NCI-H2081 (cell line): ENCODE data around the gene ZDHHC14.
"Not testable (repeated sequence)": the region's sequence is repeated elsewhere in the genome, so short reads cannot be mapped to it uniquely, and the experiment has no call there.

Experiments used
- DNase-seq, 2 experiments: peaks; one replicate each; lab custom pipeline; 2025; lab: John Stamatoyannopoulos, UW

Gene ZDHHC14

DNA sequence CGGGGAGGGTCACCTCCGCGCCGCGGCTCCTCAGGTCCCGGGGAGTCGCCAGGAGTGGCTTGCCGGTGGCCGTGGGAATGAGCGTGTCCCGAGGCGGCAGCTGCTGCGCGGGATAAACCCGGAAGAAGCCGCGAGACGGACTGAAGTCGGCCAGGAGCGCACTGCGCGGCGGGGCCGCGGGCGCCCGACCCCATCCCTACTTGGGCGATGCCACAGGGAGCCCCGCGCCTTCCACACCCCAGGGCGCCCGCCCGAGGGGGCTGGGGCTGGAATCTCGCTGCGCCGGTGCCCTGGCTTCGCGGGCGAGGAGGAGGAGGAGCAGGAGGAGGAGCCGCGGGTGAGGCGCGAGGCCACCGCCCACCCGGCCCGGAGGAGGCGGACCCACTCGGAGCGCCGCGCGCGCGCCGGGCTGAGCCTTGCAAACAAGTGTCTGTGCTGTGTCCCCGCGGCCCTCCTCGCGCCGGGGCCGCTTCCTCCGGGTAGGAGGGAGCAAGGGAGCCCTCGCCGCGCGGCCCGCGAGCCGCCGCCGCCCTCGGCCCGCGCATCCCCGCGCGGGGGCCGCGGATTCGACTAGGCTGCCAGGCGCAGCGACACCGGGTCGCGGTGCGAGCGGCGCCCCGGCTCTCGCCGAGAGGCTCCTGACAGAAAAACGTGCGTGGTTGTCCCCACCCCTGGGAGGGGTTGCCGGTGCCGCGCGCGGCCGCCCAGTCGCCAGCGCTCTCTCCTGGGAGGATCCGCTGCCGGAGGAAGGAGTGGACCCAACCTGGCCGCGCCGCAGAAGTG is at the start of gene ZDHHC14:
TSS of gene ZDHHC14 (plus strand) at position 412 of the 783 bp plus-strand sequence.
- DNase-seq: peak; percentile 78 to 81

DNA sequence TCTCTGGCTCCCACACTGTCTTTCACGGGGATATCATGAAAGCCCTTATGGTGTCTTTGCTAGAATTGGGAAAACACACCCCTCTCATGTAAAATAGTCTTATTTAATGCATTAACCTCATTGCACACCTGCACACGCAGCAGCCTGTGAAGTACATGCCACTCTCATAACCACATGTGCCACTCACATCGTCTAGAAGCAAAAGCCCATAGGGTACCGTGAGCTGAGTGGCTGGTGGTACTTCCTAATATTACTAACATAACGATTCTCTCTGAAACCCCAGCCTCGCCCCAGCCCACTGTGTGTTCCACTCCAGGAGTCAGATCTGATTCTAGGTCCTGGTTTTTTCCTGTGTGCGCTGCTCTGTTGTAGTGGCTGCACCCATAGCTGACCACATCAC is 48.2 kb upstream of the ZDHHC14 start:
- no peak for DNase-seq

DNA sequence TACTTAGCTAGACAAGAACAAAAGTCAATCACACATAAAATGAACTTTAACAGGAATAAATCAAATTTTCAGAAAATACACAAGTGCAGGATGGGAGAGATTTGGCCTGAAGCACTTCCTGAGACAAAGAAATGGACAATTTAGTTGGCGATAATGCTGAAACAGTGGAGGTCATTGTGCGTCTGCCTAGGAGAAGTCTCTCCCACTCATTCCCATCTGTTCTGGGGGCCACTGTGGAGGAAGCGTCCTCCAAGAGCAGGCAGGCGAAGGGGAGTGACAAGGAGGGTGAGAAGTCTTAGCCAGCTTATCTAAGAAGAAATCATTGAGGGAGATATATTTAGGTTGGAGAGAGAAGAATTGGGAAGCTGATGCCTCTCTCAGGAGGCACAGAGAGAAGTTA is 47.5 kb upstream of the ZDHHC14 start:
- DNase-seq: no peak

DNA sequence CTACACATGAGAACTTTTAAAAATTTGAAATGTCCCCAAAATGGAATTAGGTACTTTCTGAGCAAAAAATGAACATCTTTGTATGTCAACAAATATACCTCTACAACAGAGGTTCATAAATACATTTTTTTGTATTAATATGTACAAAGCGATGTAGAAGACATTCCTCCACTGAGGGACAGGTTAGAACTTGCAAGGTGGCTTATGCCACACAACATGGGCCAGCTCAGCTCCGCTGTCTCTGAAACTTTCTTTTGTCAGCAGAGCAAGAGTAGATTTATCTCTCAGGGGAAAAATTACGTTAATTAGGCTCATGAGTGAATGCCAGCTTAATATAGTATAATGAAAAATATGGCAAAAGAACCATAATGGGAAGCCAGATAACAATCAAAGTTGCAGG is 47.0 kb upstream of the ZDHHC14 start:
- DNase-seq: no peak

DNA sequence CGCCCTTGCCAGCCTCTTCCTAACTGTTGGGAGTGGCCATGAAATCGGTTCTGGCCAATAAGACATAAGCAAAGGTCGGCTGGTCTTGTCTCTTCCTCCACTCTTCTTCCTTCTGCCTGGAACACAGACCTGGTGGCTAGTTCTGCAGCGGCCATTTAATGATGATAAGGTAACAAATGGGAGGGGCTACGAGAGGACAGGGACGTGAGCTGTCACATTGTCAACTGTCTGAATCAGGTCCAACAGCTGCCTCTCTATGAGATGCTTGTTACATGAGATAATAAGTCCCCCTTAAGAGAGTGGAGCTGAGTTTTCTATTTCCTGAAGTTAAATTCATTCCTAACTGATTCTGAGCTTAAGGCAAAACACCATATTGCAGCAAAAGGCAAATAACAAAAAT is 45.2 kb upstream of the ZDHHC14 start:
- no peak for DNase-seq

DNA sequence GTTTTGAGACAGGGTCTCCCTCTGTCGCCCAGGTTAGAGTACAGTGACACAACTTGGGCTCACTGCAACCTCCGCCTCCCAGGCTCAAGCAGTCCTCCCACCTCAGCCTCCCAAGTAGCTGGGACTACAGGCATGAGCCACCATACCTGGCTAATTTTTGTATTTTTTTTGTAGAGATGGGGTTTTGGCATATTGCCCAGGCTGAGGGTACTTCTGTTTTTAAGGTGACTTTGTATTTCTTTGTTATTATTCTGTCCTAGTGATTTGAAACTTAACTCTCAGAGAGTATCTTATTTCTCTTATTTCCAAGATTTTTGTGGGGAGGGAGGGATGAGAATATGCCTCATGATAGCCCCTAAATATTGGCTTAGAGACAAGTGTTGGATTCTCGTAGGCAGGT is 43.7 kb upstream of the ZDHHC14 start:
- not testable (repeated sequence) for DNase-seq

DNA sequence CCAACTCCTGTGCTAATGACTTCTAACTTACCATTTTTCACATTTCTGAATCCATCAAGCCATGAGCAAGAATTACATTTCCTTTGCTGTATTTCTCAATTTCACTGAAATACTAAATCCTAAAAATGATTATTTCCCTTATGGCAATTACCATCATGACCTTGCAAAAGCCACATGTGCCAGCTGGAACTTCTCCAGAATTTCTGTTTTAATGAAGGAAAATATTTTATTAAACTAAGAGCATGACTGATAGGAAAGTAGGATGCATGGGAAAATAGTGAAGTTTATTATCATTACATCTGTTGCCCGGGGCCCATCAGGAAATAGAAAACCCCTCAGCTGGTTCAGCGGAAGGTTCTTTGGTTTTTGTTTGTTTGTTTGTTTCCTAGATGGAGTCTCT is 43.2 kb upstream of the ZDHHC14 start:
- DNase-seq: no peak

DNA sequence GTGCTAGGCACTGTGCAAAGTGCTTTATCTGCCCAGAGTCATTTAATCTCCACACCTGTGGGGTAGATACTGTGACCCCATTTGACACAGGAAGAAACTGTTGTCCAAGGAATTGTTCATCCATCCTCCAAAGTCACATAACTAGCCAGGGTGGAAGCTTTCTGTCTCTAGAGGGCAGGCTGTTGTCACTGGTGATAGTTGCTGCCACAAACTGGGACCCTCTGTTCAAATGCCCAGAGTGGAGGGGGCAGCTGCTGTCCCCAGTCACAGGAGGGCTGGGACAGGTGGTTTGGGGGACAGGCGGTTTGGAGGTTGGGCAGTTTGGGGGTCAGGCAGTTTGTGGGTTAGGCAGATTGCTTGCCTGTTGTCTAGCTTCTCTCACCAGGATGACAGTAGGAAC is 41.6 kb upstream of the ZDHHC14 start:
- DNase-seq: no peak

DNA sequence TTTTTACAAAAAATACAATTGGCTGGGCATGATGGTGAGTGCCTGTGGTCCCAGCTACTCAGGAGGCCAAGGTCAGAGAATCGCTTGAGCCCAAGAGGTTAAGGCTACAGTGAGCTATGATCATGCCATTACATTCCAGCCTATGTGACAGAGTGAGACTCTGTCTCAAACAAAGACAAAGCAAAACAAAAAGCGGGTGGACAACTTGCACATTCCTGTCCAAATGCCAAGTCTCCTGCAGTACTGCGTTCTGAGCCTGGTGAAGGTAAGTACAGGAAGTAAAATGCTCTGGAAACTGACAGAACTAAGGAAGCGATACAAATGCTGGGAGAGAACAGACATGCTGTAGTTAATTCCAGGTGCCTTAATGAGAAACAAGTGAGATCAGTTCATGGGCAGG is 37.3 kb upstream of the ZDHHC14 start:
- no peak for DNase-seq

DNA sequence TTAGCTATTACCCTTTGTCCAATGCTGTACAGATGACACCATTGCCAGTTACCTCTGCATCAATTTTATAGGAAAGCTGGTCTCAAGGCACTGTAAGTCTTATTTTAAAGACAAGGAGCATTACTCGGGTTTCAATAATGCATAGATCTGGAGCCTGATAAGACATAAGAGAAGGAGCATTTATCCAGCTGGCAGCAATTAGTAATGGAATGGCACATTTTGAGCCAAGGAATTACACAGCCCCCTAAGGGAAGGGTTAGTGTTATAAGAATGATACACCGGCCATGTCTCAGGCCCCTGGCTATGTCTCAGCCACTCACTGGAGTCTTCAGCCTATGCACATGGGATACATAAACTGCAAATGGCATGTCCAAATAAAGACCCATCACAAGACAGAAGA is 34.6 kb upstream of the ZDHHC14 start:
- DNase-seq: no peak

DNA sequence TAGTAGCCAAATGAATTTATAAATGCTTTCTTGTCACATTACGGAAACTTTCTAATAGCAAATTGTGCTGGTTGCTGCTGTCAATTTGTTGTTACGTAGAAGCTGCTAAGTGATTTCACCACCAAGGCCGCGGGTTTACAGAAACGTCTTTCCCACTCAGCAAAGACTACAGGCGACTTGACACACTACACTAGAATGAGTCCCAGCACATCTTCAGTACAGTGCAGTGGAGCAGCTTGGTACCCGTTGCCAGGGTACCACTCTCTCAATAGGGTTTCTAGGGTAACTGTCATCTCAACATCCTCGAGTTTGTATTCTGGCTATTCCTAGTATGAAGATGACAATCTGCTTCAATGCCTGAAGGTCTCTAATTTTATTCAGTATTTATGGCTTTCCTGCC is 22.7 kb upstream of the ZDHHC14 start:
- no peak for DNase-seq

DNA sequence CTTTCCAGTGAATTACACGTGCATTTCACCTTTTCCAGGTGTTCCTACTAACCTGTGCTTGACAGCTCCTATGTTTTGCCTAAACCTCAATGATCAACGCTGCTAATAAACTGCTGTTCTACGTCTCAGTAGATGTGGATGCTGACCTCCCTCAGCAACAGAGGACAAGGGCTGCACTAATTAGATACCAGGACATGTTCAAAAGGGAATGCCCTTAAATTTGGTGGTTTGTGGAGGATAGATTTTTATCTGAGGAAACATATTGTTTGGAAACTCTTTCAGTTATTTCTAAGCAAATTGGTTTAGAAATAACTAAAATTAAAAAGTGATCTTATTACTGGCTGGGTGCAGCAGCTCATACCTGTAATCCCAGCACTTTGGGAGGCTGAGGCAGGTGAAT is 19.1 kb upstream of the ZDHHC14 start:
- no peak for DNase-seq

DNA sequence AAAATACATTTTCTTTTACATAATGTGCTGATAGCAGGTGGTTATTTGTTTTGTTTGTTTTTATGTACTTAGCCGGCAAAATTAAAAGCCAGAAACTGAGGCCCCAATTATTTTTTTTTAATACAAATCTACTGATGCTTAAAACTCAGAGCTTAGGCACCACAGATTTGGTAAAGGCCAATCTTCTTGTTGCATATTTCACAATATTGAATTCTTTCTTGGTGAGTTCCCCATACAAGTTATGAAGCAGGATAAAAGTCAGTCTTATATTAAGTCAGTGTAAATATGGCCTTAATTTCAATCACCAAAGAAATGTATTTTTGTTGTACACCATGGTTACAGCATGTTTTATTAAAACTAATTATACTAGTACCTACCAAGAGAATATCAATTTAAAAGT is 16.3 kb upstream of the ZDHHC14 start:
- no peak for DNase-seq

DNA sequence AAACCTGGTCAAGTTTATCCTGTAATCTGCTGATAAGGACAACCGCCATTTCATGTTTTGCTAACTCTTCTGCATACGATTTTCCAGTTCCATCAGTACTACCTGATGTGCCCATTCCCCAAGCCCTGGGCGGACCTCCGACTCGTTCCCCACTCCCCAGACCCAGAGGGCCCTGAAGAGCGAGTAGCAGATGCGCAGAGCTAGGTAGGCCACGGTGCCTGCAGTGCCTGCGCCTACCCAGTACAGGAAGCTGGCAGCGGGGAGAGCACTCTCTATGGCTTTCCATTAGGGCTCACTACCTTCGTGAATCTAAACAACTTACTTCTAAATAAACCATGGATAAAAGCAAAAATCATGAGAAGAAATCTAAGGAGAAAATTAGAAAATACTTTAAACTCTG is 14.3 kb upstream of the ZDHHC14 start:
- DNase-seq: no peak

DNA sequence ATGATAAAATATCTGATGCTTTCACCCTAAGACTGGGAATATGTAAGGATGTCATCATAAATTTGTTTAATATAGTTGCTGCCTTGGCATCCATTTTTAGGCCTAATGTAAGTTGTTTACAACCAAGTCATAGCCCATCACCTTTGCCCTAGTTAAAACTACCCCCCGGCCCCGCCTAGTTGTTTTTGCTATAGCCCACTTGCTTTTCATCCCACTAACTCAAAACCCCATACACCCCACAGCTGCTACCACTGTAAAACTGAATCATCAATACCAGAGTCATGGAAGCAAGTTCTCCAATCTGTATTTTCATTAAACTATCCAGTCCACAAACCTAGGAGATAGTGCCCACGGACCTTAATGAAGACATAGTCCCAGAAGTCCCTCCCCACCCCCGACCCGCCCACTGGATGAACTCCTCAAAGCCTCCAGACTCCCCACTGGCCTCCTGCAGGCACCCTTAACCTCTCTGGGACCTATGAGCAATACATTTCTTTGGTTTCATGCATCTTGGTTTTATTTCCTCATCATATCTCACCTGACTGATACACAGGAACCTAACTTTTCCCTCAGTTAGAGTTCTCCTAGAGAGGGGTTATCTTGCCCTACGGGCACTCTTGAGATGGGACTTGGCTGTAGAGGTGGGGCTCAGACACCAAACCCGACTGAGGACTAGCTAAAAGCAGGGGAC is 12.5 kb upstream of the ZDHHC14 start:
- DNase-seq: no peak

DNA sequence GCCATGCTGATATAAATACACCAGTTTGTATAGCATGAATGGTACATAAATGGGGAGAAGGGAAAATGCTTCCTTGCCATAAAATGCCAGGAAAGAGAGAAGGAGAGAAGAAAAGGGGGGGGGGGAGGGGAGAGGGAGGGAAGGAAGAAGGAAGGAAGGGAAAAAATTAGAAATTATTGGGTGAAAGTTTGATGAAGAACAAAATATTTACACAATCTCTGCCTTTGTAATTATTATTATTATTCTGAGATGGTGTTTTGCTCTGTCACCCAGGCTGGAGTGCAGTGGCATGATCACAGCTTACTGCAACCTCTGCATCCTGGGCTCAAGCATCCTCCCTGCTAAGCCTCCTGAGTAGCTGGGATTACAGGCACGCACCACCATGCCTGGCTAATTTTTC is 10.2 kb upstream of the ZDHHC14 start:
- DNase-seq: no peak

DNA sequence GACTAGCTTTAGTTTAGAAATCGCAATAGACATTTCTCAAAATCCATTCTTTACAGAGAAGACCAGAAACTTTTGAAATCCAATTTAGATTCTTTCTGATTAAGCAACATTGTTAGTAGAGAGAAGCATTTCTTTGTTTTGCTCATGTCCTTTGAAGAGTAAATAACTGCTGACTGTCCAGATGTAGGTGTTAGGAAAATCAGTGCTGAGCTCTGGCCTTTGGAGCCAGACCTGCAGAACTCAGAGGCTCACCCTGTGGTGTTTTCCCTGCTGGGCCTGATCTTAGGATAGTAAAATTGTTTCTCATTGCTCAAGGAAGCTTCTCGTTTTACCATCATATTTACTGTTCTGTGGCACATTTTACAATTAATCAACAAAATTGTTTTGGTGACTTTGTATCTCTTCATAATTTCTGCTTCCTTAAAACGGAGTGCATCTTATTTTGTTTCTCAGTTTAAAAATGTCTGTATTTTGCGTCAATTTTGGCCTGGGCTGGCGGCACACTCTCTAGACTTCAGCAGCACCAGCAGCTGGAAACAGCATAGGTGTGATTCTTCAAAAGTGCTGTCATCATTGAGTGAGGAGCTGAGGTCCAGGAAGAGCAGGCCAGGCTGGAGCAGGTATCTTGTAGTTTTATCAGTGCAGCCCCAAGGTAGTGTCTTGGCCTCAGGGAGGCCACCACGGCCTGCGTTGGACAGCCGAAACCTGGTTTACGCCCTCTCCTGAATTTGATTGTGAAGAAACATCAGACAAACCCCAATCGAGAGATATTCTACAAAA is 8.3 kb upstream of the ZDHHC14 start:
- no peak for DNase-seq

DNA sequence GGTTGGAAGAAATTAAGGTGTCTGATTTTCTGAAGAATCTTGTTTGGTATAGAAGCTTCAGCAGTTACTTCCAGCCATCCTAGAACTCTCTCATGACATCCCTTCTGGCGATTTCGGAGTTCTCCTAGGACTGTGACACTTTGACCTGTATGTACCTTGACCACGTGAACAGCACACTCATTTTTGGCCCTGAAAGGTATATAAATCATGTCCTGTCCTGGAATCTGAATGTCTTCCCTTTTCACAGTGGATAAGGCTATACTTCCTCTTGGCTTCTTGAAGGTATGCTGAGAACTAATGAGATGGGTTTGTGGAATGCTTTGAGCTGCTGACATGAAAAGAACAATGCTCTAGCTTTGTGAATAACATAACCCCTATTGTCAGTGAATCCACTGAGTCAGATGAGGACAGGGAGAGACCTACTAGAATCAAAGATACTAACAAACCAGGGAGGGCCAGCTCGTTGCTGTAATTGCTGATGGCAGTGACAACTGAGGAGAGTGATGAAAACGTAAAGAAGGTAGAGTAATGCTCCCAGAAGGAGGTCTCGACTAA is 6.0 kb upstream of the ZDHHC14 start:
- DNase-seq: no peak

DNA sequence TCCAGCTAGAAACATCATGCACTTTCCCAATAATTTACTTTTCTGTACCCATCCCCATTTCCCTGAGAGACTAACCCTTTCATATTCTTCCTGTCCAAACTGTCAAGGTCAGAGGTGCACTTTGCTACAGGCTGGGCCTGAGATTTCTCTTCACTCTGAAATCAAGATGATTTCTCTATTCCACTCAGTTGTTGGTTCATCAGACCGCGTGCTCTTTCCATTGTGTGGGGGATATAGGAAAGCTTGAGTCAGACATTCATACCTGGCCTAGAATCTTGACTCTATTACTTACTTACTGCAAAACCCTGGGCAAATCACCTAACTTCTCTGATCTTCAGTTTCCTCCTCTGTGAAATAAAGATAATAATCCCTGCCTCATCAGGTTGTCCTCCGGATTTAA is 4.7 kb upstream of the ZDHHC14 start:
- no peak for DNase-seq

DNA sequence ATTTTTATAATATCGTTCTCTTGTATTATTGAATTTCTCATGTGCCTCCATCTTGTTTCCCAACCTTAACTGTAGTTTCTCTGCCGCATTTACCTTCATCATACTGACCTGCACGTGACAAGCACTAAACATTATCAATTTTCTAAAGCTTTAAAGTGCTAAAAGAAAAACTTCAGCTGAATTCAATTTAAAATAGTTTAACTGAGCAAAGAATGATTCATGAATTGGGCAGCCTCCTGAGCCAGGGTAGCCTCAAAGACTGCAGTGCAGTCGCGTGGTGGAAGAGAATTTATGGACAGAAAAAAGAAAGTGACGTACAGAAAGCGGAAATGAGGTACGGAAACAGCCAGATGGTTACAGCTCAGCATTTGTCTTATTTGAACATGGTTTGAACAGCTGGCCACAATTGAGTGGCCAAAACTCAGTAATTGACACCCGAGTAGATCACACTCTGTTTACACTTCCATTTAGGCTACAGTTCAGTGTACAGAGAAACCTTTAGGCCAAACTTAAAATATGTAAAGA is 4.2 kb upstream of the ZDHHC14 start:
- DNase-seq: peak; percentile 40 to 85

DNA sequence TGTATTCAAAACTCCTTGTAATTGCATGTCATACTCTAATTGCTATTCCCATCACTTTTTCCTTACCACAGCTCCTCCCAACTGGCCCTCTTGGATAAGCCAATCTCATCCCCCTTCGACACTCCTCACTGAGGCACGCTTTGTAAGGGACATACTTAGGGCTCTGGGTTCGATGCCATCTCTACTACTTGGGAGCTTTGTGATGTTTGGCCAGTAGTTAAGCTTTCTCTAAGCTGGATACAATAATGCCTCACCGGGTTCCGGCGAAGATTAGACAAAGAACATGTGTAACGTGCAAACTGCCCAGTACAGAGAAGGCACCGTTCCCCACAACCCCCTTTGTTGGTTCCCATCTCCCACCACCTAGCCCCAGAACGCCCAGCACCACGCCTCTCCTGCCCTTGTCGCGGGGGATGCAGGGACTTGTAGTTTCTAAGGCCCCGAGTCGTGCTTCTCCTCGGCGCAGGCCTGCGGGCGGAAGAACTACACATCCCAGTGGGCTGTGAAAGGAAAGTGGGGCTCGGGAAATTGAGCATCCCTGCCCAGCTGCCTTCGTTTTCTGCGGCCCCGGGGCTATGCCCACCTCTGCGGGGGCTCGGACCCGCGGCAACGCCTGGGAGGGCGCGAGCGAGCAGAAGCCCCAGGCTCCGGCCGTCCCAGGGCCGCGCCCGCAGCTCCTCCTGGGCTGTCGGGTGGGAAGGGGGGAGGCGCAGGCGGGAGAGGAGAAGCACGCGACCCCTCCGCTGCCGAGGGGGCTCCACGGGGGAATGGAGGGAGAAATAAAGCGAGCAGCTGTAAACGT is 1.1 kb upstream of the ZDHHC14 start:
- peak; percentile 89 to 92 for DNase-seq

DNA sequence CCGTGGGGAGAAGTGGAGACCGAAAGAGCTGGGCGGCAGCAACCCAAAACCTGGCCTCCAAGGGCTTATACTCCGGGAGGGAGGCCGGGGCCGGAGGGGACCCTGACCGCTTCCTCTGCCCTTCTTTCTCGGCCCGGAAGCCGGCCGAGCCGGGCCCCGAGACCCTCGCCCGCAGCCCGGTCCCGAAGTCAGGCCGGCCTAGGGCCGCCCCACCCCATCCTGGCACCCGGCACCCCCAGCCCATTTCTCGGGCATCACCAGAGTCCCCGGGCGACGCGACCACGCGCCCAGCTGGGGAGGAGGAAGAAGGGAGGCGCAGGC is 572 bp upstream of the ZDHHC14 start:
- no peak for DNase-seq
